SK-MEL-5 (cell line): ENCODE results near the gene MEIOB. TPM values are rescaled to one million over a fixed set of nuclear protein-coding genes. Genes with fewer than 3 reads are reported as not detected.
A peak's percentile ranks its signal among the peaks of the same experiment; 100 is the strongest.
"Not testable (repeated sequence)": the region's sequence is repeated elsewhere in the genome, so short reads cannot be mapped to it uniquely, and the experiment has no call there.

Source experiments
- DNase-seq: peaks from one replicate; pipeline ENCODE4 v3.0.0-alpha.2; 2016; ENCODE audit warnings: low read depth, low spot score
- in situ Hi-C: cut with HindIII; loops from 2 replicates; pipeline ENCODE4 v1.10.0; 2016; ENCODE audit warnings: low sequenced_read_pairs, high pct_unique_total_duplicates, low pct_unique_long_range_greater_than_20kb
- total RNA-seq: library from RNA; depleted of rRNA; stranded (reverse); fragments of >200 nt; shearing (Covaris generic); gene quantifications from 2 replicates; pipeline ENCODE4 v1.2.3, GENCODE V29; 2014

MEIOB gene
- total RNA-seq, 1 experiment from 2014 or later: 0.48 TPM

GRCh38 chr16:1887711-1888354, 15.9 kb upstream of the MEIOB start:
- in situ Hi-C loops: no loop called here
- DNase-seq: no peak

GRCh38 chr16:1884889-1885288, 12.9 kb upstream of the MEIOB start:
- no peak for DNase-seq
- in situ Hi-C loops: no loop called here

- peak; percentile 69 for DNase-seq
These were observed 12.3 kb upstream of the MEIOB start for GRCh38 chr16:1884155-1884760.

GRCh38 chr16:1881172-1881571, 9.2 kb upstream of the MEIOB start:
- in situ Hi-C loops, DNase-seq: not testable (repeated sequence)

More at GRCh38 chr16:1884155-1884760, 12.3 kb upstream of the MEIOB start:
- in situ Hi-C loops: no loop called here

- in situ Hi-C loops: no loop called here
- no peak for DNase-seq
These were observed 7.5 kb upstream of the MEIOB start for GRCh38 chr16:1879477-1879876.

GRCh38 chr16:1878256-1878655, 6.3 kb upstream of the MEIOB start:
- in situ Hi-C loops: no loop called here
- no peak for DNase-seq

GRCh38 chr16:1877804-1878203, 5.8 kb upstream of the MEIOB start:
- no peak for DNase-seq
- in situ Hi-C loops: no loop called here

- DNase-seq: no peak
- in situ Hi-C loops: no loop called here
These were observed 5.1 kb upstream of the MEIOB start for GRCh38 chr16:1877089-1877488.

- in situ Hi-C loops: no loop called here
- DNase-seq: no peak
These were observed 4.5 kb upstream of the MEIOB start for GRCh38 chr16:1876468-1876867.

GRCh38 chr16:1876066-1876465, 4.1 kb upstream of the MEIOB start:
- in situ Hi-C loops, DNase-seq: not testable (repeated sequence)

GRCh38 chr16:1874854-1875253, 2.9 kb upstream of the MEIOB start:
- DNase-seq: no peak
- in situ Hi-C loops: no loop called here

- DNase-seq: no peak
These were observed 1.4 kb downstream of the MEIOB start for GRCh38 chr16:1870365-1871082.

GRCh38 chr16:1865902-1866690, 5.9 kb downstream of the MEIOB start:
- in situ Hi-C loops: no loop called here
- DNase-seq: no peak

More at GRCh38 chr16:1870365-1871082, 1.4 kb downstream of the MEIOB start:
- in situ Hi-C loops: no loop called here

GRCh38 chr16:1863681-1864460, 8.1 kb downstream of the MEIOB start:
- peak; percentile 42 for DNase-seq
- in situ Hi-C loops: no loop called here

- in situ Hi-C loops: no loop called here
- DNase-seq: no peak
These were observed 9.6 kb downstream of the MEIOB start for GRCh38 chr16:1862394-1862793.

GRCh38 chr16:1861730-1862129, 10.2 kb downstream of the MEIOB start:
- DNase-seq: no peak
- in situ Hi-C loops: no loop called here

GRCh38 chr16:1859650-1860049, 12.3 kb downstream of the MEIOB start:
- in situ Hi-C loops: no loop called here
- no peak for DNase-seq
